ENCODE data around the gene SLC31A2.

GRCh38 chr9:113166039-113166438, 15.2 kb downstream of the SLC31A2 start:
- TF ChIP-seq, protein P1, sequence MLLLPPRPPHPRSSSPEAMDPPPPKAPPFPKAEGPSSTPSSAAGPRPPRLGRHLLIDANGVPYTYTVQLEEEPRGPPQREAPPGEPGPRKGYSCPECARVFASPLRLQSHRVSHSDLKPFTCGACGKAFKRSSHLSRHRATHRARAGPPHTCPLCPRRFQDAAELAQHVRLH (tag by site-specific recombination; IDR thresholded peaks at IDR 0.05): no peak
- no peak for TF ChIP-seq HOXC10 (CRISPR knock-in tag; IDR thresholded peaks at IDR 0.05)
- TF ChIP-seq ZNF184 (tag by site-specific recombination; IDR thresholded peaks at IDR 0.05): no peak
- TF ChIP-seq, protein P2, sequence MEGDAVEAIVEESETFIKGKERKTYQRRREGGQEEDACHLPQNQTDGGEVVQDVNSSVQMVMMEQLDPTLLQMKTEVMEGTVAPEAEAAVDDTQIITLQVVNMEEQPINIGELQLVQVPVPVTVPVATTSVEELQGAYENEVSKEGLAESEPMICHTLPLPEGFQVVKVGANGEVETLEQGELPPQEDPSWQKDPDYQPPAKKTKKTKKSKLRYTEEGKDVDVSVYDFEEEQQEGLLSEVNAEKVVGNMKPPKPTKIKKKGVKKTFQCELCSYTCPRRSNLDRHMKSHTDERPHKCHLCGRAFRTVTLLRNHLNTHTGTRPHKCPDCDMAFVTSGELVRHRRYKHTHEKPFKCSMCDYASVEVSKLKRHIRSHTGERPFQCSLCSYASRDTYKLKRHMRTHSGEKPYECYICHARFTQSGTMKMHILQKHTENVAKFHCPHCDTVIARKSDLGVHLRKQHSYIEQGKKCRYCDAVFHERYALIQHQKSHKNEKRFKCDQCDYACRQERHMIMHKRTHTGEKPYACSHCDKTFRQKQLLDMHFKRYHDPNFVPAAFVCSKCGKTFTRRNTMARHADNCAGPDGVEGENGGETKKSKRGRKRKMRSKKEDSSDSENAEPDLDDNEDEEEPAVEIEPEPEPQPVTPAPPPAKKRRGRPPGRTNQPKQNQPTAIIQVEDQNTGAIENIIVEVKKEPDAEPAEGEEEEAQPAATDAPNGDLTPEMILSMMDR (tag by site-specific recombination; IDR thresholded peaks at IDR 0.05): no peak
- no peak for TF ChIP-seq ZNF274 (IDR thresholded peaks at IDR 0.05; ENCODE audit: low read length)
- no peak for TF ChIP-seq ZNF274 (tag by site-specific recombination; IDR thresholded peaks at IDR 0.05; ENCODE audit: borderline replicate concordance)
- TF ChIP-seq, protein P3, sequence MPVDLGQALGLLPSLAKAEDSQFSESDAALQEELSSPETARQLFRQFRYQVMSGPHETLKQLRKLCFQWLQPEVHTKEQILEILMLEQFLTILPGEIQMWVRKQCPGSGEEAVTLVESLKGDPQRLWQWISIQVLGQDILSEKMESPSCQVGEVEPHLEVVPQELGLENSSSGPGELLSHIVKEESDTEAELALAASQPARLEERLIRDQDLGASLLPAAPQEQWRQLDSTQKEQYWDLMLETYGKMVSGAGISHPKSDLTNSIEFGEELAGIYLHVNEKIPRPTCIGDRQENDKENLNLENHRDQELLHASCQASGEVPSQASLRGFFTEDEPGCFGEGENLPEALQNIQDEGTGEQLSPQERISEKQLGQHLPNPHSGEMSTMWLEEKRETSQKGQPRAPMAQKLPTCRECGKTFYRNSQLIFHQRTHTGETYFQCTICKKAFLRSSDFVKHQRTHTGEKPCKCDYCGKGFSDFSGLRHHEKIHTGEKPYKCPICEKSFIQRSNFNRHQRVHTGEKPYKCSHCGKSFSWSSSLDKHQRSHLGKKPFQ (tag by site-specific recombination; IDR thresholded peaks at IDR 0.05): no peak
- TF ChIP-seq KLF16 (tag by site-specific recombination; IDR thresholded peaks at IDR 0.05): no peak

Data from HEK293 (cell line).